ENCODE measurements around the gene FXYD4.
A peak's percentile ranks its signal among the peaks of the same experiment; 100 is the strongest.
"Not testable (repeated sequence)": the region's sequence is repeated elsewhere in the genome, so short reads cannot be mapped to it uniquely, and the experiment has no call there.

FXYD4 gene

DNA sequence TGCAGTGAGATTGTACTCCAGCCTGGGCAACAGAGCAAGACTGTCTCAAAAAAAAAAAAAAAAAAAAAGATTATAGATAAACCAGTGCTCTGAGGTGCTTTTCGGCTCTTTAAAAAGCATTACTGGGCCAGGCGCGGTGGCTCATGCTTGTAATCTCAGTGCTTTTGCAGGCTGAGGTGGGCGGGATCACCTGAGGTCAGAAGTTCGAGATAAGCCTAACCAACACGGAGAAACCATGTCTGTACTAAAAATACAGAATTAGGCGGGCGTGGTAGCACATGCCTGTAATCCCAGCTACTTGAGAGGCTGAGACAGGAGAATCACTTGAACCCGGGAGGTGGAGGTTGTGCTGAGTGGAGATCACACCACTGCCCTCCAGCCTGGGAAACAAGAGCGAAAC is 44.1 kb downstream of the FXYD4 start:
- DNase-seq (ENCODE audit: low read depth in 2 of 2): no peak
- TF ChIP-seq CTCF (IDR thresholded peaks at IDR 0.05; ENCODE audit: low read depth, low read length): no peak
- no peak overlapping the region for H3K4me3 ChIP-seq (replicated peaks in 1 of 2; ENCODE audit: low read depth in 2 of 2, low read length in 2 of 2)

GRCh38 chr10:43417950-43418768 is 46.7 kb downstream of the FXYD4 start:
- no peak for TF ChIP-seq CTCF (IDR thresholded peaks at IDR 0.05; ENCODE audit: low read depth, low read length)

GRCh38 chr10:43419997-43420368 is 48.5 kb downstream of the FXYD4 start:
- H3K4me3 ChIP-seq (replicated peaks in 1 of 2; ENCODE audit: low read depth in 2 of 2, low read length in 2 of 2): peak overlapping the region; percentile 39 to 56
- DNase-seq (ENCODE audit: low read depth in 2 of 2): no peak
- TF ChIP-seq CTCF (IDR thresholded peaks at IDR 0.05; ENCODE audit: low read depth, low read length): no peak

More at GRCh38 chr10:43417950-43418768, 46.7 kb downstream of the FXYD4 start:
- H3K4me3 ChIP-seq (replicated peaks in 1 of 2; ENCODE audit: low read depth in 2 of 2, low read length in 2 of 2): no peak overlapping the region
- DNase-seq (ENCODE audit: low read depth in 2 of 2): no peak

DNA sequence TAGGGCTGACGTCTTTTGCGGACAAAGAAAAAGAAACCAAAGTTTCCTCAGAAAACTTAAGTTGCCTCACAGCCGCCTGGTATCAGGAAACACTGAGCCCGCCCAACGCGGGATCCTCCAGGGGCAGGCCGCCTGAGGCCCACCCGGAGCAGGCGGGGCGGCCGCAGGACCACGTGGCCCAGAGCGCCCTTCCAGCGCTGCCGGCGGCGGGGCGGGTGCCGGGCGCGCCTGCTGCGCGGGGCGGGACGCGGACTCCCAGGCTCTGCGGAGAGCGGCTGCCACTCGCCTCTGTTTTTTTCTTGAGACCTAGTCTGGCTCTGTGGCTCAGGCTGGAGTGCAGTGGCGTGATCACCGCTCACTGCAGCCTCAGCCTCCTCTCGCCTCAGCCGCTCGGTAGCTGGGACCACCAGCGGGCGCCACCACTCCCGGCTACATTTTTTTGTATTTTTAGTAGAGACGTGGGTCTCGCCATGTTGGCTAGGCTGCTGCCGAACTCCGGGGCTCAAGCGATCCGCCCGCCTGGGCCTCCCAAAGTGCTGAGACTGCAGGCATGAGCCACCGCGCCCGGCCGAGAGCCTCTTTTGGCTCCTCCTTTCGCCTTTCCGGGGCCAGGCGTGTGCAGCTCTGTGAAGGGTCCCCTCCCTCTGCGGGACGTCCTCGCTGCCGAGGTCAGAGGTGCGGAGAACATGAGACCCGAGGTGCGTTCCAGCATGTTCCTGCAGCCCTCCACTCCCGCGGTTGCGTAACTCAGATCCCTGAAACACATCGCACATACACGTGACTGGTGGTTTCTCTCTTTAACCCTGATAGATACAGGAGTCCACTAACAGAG is 49.1 kb downstream of the FXYD4 start:
- H3K4me3 ChIP-seq (replicated peaks in 1 of 2; ENCODE audit: low read depth in 2 of 2, low read length in 2 of 2): peak overlapping the region; percentile 55 to 56
- DNase-seq (ENCODE audit: low read depth in 2 of 2): peak; percentile 87 to 96

DNA sequence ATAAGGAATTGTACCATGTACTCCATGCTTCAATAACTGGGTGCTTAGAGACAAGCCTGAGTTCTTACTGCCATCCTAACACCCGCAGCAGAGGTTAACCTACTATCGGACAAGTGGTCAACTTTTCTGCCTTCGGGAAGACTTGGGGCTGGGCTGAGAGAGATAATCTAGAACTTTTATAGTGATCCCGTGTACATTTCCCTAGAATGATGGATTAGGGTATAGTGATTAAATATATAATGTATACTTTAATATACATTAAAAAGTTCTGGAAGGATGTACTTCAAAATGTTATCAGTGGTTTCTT is 49.7 kb downstream of the FXYD4 start:
- peak overlapping the region; percentile 55 to 56 for H3K4me3 ChIP-seq (replicated peaks in 1 of 2; ENCODE audit: low read depth in 2 of 2, low read length in 2 of 2)
- DNase-seq (ENCODE audit: low read depth in 2 of 2): no peak
- no peak for TF ChIP-seq CTCF (IDR thresholded peaks at IDR 0.05; ENCODE audit: low read depth, low read length)

More for the DNA sequence above, 49.1 kb downstream of the FXYD4 start:
- TF ChIP-seq CTCF (IDR thresholded peaks at IDR 0.05; ENCODE audit: low read depth, low read length): no peak

DNA sequence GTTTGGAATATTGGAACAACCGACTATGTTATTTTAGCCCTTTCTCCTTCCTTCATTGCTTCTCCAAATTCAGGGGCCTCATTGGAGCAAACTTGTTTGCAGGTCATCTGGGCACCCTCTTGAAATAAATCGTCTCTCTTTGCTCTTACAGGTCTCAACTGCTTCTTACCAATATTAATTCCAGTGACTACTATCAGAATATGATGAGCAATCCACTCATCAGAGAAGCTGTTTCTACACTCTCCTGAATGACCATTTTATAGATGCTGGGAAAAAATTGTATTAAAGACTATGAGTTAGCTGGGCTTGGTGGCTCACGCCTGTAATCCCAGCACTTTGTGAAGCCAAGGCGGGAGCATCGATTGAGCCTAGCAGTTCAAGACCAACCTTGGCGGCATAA is 50.1 kb downstream of the FXYD4 start:
- peak in 1 of 2 donors; percentile 29 for DNase-seq (ENCODE audit: low read depth in 2 of 2)
- TF ChIP-seq CTCF (IDR thresholded peaks at IDR 0.05; ENCODE audit: low read depth, low read length): no peak
- no peak overlapping the region for H3K4me3 ChIP-seq (replicated peaks in 1 of 2; ENCODE audit: low read depth in 2 of 2, low read length in 2 of 2)

- H3K4me3 ChIP-seq (replicated peaks in 1 of 2; ENCODE audit: low read depth in 2 of 2, low read length in 2 of 2); DNase-seq (ENCODE audit: low read depth in 2 of 2): not testable (repeated sequence)
Measured at GRCh38 chr10:43421944-43422343, 50.5 kb downstream of the FXYD4 start.
